Erythroblast (primary cell): ENCODE measurements around the gene ATRIP.

Experiments used
- GATA1 ChIP-seq: IDR thresholded peaks from 2 replicates; pipeline ENCODE4 v1.6.1; 2011; ENCODE audit warnings: low read depth, mild to moderate bottlenecking, control low read depth, low read length, moderate library complexity
- POLR2A ChIP-seq: IDR thresholded peaks from 2 replicates; pipeline ENCODE4 v1.6.1; 2011; ENCODE audit warnings: mild to moderate bottlenecking, low read length

DNA sequence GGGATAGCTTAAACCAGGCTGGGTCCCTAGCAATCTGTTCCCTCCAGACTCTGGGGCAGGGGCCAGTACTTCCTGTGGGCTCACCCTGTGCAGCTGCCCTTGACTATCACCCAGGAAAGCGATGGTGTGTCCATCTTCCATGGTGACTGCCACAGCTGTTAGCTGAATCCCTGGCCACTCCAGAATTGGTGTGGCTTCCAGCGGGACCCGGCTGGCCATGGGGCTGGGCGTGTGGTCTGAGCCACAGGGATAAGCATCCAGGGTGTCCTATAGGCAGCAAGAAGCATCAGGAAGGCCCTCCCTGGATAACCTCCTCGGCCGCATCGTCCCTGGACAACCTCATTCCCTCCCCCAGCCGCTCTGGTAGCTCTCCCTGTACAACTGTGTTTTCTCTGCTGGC, 23.9 kb upstream of the ATRIP start:
- TF ChIP-seq POLR2A (no peak), GATA1 (no peak)
